Esophagus mucosa (tissue), 1 donor: ENCODE data around the gene P4HA3. TPM values are rescaled to one million over a fixed set of nuclear protein-coding genes. Genes with fewer than 3 reads are reported as not detected.

Experiments used
- ATAC-seq: fragments of 200-7000 bp; cut with Tn5 transposase; one replicate; pipeline ENCODE4 v1.9.1; 2020
- total RNA-seq: library from RNA; stranded (reverse); gene quantifications from one replicate; pipeline ENCODE4 v1.2.4, GENCODE V29; 2023
- donor health status: DM: yes; HTN: yes; CAD: no.

Gene P4HA3
- total RNA-seq, 1 donor from 2014 or later = 0.20 TPM

GRCh38 chr11:74262725-74263124 lies 48.7 kb downstream of the P4HA3 start:
- ATAC-seq = no peak

GRCh38 chr11:74257959-74258553 lies 53.4 kb downstream of the P4HA3 start:
- ATAC-seq = no peak

GRCh38 chr11:74256378-74257133 lies 54.9 kb downstream of the P4HA3 start:
- no peak for ATAC-seq

GRCh38 chr11:74255741-74256375 lies 55.6 kb downstream of the P4HA3 start:
- peak; percentile 52 for ATAC-seq

GRCh38 chr11:74253361-74253760 lies 58.1 kb downstream of the P4HA3 start:
- no peak for ATAC-seq

GRCh38 chr11:74249496-74249895 lies 61.9 kb downstream of the P4HA3 start:
- no peak for ATAC-seq

- no peak for ATAC-seq
Observed at GRCh38 chr11:74248469-74248868, 63.0 kb downstream of the P4HA3 start.

- no peak for ATAC-seq
Observed at GRCh38 chr11:74238243-74238642, 73.2 kb downstream of the P4HA3 start.

GRCh38 chr11:74237541-74237940 lies 73.9 kb downstream of the P4HA3 start:
- ATAC-seq = no peak

- no peak for ATAC-seq
Observed at GRCh38 chr11:74235121-74235520, 76.3 kb downstream of the P4HA3 start.

- no peak for ATAC-seq
Observed at GRCh38 chr11:74233683-74234082, 77.8 kb downstream of the P4HA3 start.

- no peak for ATAC-seq
Observed at GRCh38 chr11:74232311-74232950, 79.0 kb downstream of the P4HA3 start.

- no peak for ATAC-seq
Observed at GRCh38 chr11:74226907-74227306, 84.5 kb downstream of the P4HA3 start.

- ATAC-seq = no peak
Observed at GRCh38 chr11:74225565-74225964, 85.9 kb downstream of the P4HA3 start.

GRCh38 chr11:74221816-74222215 lies 89.6 kb downstream of the P4HA3 start:
- ATAC-seq = no peak

GRCh38 chr11:74220376-74220775 lies 91.1 kb downstream of the P4HA3 start:
- ATAC-seq = no peak

Other genes starting within 250 kb of the P4HA3 start
- 12.4 TPM for gene C2CD3, start 140.6 kb downstream of the P4HA3 start, total RNA-seq
- gene PPME1, start 140.4 kb downstream of the P4HA3 start, total RNA-seq = 38.7 TPM
- gene PGM2L1, start 86.8 kb upstream of the P4HA3 start, total RNA-seq = 1.1 TPM
- 2.5 TPM for gene KCNE3, start 155.9 kb upstream of the P4HA3 start, total RNA-seq
- gene LIPT2, start 182.1 kb upstream of the P4HA3 start, total RNA-seq = 2.4 TPM